Amygdala (tissue), 56 donors: Measurements from ENCODE around the gene MAN2A1.
"Not testable (repeated sequence)": the region's sequence is repeated elsewhere in the genome, so short reads cannot be mapped to it uniquely, and the experiment has no call there.

Experiments used
- DNase-seq, 56 donors: peaks; one replicate each; lab custom pipeline; 2025; lab: John Stamatoyannopoulos, UW

MAN2A1 gene

DNA sequence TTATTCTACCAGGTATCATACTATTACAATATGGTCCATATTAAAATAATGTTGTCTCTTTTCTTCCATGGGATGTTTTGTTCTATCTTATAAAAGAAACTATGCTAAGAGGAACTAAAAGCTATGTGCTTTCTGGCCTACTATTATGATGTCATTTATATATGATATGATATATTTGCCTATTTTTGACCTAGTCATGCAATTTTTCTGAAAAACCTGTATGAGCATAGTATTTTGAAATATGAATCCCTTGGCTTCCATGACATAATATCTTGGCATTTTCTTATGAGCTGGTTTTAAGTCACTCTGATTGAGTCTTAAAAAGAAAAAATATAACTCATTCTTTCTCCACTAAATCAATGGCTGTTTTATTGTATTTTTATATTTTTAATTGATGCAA lies 60.7 kb downstream of the MAN2A1 start:
- DNase-seq = no peak

DNA sequence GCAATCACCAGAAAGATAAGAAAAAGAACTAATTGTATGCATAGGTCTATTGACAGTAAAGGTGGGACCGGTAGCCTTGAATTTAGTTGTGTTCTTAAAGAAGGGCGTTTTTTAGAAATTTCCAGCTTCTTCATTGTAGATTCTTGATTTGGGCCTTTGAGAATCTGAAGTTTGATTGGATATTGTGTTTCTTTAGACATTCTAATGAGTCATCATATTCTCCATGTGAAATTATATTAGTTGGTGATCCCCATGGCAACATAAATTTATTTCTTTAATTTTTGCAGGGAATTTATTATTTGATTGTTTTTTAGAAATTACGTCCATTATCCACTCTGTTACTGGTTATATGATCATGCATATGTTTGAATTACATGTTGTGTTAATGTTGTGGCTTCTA lies 63.6 kb downstream of the MAN2A1 start:
- DNase-seq = no peak

DNA sequence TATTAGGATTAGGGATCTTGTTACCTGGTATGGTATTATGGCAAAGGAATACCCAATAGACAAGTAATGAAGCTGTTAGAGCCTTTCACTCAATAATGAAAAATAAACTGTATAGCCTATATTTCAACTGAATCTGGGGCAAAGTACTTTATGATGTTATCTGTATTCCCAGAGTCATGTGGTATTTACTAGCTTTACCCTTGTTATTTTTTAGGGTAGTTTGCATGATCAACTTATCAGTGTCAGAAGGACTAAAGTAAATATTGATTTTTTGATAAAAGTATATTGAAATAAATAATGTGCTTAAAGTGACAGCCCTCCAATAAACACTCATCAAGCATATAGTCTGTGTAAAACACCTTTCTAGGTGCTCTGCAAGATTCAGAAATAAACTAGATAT lies 64.6 kb downstream of the MAN2A1 start:
- no peak for DNase-seq

DNA sequence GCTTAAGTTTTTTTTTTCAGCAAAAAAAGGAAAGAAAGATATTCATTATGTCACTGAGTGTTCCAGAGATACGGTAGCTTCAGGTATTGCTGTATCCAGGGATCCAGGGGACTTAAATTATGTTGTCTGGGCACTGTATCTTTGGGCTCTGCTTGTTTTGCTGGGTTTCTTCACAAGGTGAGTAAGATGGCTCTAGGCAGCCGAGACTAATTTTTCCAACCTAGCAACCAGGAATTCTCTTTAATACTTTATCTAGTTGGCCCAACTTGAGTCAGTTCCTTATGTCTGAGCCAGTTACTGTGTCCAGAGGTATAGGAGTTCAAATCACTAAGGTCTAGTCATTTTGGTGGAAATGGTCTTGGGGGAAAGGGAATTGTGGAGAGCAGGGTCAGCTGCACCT lies 66.0 kb downstream of the MAN2A1 start:
- DNase-seq = no peak

DNA sequence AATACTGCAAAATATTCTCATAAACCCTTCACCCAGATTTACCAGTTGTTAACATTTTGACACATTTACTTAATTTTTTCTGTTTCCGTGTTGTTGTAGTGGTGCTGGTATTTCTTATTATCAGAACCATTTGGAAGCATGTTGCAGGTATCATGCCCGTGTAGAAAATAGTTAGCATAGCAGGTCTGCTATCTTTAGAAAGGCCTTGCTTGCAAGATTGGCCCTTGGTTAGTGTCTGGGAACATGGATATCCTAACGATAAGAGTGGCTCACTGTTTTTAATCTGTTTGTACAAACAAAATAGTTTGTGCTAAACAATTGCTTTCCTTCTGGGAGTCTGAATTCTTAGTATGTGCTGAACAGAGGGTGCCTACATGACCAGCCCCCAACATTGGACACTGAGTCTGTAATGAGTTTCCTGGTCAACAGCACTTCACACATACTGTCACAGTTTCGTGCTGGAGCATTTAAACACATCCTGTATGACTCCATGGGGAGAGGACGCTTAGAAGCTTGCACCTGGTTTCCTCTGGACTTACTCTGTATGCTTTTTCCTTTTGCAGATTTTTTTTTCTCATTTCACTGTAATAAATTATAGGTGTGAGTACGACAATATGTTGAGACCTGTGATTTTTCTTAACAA lies 66.9 kb downstream of the MAN2A1 start:
- DNase-seq = no peak

DNA sequence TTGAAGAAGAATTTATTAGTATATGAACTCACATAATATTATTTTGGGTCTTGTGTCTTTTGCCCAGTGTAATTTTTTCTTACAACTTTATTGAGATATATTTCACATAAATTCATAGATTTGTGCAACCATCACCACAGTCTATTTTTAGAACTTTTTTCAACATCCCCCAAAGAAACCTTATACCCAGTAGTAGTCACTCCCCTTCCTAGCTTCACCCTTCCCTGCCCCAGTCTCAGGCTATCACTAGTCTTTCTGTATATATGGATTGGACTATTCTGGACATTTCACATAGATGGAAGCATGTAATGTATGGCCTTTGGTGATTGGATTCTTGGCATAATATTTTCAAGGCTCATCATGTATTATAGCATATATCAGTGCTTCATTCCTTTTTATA lies 67.8 kb downstream of the MAN2A1 start:
- no peak for DNase-seq

DNA sequence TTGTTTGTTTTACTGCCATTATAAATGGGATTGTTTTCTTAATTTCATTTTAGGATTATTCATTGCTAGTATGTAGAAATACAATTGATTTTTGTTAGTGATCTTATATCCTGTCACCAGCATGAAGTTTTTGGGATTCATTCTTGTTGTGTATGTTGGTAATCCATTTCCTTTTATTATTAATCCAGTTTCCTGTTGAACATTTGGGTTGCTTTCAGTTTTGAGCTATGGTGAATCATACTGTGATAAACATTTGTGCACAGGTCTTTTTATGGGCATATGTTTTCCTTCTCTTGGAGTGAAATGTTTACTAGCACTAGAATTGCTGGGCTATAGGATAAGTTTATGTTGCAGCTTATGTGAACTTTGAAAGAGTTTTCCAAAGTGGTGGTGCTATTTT lies 69.6 kb downstream of the MAN2A1 start:
- DNase-seq = no peak

DNA sequence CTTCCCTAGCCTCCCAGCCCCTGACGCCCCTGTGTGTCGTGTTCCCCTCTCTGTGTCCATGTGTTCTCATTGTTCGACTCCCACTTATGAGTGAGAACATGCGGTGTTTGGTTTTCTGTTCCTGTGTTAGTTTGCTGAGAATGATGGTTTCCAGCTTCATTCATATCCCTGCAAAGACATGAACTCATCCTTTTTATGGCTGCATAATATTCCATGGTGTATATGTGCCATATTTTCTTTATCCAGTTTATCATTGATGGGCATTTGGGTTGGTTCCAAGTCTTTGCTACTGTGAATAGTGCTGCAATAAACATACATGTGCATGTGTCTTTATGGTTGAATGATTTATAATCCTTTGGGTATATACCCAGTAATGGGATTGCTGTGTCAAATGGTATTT lies 70.4 kb downstream of the MAN2A1 start:
- DNase-seq = not testable (repeated sequence)

DNA sequence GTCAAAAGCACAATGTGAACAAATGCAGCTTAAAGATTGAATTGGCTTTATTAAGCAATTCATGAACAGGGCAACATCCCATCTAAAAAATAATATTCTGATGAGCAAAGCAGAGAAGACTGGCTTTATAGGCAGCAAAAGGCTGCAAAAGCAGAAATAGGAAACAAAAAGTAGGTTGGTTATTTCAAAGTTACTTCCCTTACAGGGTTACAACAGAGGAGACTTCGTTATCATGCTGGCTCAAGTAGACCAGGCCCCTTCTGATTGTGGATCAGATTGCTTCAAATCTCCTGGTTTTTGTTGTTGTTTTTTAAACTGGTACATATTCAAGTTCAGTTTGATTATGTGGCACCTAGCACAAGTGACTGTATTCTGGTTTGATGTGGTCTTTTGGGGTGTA lies 73.1 kb downstream of the MAN2A1 start:
- no peak for DNase-seq

DNA sequence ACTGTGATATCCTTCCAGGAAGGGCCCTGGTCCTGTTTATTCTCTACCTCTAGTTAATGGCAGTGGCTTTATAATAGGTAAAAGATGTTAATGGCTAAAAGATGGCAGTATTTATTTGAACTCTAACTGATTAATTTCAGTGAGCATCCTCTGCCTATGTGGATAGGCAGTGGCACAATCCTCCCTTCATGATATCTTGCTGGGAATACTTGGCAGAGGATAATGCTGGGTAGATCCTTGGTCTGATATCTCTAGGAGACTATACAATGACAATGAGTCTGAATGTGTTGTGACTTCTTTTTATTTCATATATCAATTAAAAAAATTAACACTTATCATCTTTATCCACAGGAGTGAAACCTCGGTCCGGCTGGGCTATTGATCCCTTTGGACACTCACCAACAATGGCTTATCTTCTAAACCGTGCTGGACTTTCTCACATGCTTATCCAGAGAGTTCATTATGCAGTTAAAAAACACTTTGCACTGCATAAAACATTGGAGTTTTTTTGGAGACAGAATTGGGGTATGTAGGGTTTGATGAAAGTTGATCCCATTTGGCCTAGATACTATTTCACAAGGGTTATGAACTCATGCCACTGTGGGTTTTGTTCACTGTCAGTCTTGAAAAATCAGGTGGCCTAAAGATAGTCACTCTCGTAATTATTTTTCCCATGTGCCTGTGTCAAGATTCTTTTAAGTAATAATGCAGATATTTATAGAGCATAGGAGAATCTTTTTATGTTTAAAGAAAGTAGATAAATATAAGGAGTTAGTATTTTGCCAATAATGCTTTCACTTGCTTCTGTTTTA lies 77.7 kb downstream of the MAN2A1 start:
- no peak for DNase-seq

DNA sequence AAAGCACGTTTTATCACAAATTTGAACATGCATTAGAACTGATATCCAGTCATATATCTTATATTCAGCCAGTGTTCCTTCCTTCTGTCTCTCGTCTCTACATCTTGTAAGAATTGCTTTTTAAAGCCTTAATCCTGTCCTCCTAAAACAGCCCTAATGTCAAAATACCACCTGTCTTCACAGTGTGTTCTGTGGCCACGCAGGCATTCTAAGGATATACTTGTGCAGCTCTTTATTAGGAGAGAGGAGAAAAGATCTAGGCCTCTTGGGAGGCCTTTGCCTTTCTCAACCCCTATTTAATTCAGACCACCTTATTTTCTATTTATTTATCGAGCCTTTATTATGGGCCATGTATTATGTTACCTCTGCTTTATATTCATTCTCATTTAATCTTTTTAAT lies 78.3 kb downstream of the MAN2A1 start:
- DNase-seq = no peak

DNA sequence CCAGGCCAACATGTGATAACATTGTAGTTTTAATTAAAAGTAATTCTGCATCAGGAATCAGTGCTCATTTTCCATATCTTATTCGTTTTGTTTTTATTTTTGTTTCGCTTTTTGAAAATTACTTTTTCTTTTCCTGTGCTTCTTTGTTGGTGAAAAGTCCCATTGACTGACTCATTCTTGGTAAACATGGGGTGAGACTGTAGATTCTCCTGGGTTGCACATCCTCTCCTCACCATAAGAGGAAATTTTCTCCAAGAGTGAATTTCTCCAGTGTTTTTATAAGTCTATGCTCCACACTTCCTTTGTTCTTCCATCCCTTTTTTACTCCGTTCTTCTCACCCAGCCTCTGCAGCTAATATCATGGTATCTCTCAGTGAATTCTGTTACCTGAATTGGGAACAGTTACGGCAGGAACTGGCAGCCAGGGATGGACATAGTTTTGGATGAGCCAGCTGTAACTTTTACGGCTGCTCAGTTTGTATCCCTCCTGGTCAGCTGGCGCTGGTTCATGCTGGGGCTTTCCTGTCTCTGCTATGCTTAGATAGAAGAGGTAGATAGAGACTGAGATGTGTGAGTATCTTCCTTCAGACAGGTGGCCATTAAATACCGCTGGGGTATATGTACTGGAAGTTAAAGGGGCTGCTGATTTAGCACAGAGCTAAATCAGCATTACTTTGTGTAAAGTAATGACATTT lies 80.0 kb downstream of the MAN2A1 start:
- no peak for DNase-seq

DNA sequence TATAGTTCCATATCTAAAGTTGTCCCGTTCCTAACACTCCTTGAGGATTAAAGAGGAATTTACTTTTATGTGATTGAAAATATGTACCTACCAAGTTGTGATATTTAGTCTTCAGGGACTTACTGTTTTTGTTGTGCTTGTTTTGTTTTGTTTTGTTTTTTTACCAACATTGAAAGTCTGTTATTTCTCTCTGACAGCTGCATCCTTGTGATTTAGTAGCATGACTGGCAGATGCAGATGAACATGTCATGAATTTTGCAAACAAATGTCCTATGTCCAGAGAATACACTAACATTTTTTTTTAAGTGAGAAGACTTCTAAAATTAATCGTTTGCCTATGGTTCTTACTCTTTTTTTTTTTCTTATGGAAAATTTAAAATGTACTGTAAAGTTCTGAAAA lies 85.4 kb downstream of the MAN2A1 start:
- no peak for DNase-seq

DNA sequence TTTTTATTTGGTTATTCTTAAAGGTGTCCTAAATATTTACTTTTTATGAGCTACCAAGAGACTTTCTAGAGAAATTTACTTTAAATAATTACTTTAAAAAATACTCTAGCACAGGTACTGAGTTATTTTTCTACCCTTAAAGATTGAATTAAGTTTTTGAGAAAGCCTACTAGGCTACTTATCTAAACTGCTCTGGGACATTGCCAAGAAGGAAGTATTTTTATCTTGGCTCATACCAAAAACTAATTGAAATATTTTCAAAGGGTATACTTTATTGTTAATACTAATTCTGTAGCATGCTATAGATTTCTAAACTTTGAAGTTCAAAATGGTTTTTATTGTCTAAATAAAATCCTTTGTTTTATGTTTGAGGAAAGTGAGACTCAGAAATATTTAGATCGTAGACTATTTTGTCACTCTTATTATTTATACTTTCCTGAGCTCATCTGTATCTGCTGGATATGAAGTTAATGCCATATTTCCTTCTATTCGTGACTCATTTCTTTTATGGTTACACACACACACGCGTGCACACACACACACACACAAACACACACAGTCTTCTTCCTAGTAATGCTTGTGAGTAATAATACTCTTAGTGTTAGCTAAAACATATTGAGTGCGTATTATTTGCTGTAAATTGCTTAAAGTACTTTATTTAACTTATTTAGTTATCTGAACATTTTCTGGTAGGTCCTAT lies 89.5 kb downstream of the MAN2A1 start:
- no peak for DNase-seq

DNA sequence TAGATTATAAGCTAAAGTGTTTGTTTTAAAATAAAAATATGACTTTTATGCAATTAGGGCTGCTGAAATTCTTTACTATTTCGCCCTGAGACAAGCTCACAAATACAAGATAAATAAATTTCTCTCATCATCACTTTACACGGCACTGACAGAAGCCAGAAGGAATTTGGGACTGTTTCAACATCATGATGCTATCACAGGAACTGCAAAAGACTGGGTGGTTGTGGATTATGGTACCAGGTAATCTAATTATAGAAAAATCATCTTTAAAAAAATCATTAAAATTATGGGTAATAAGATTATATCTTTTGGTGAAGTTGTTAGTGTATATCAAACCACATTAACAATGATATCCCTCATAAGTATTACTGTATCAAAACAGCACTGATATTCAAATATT lies 95.0 kb downstream of the MAN2A1 start:
- DNase-seq = no peak

DNA sequence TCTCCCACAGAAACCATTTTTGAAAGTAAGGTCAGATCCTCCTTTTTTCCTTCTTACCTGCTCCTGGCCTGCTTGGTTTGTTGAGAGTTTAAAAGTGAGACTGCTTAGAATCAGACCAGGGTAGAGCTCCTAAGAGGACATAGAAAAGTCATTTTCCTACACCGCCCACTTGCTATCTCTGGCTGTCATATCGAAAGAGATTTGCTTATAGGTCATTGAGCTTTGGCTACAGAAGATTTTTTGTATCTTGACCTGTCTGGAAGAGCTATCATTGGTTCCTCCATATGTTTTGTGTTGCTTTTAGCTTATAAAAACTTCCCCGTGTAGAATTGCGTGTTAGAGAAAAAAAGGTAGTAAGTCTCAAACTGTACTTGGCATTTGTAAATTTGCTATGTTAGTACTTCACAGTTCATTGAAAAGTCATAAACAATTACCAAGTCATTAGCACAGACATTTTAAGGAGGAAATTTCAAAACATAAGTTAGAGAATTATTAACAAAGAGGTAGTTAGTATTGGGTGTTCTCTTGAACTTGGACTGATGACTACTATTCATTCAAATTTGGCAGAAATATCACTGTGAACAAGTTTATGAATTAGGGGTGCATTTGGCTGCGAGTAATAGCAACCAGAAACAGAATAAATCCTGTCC lies 96.6 kb downstream of the MAN2A1 start:
- DNase-seq = no peak

DNA sequence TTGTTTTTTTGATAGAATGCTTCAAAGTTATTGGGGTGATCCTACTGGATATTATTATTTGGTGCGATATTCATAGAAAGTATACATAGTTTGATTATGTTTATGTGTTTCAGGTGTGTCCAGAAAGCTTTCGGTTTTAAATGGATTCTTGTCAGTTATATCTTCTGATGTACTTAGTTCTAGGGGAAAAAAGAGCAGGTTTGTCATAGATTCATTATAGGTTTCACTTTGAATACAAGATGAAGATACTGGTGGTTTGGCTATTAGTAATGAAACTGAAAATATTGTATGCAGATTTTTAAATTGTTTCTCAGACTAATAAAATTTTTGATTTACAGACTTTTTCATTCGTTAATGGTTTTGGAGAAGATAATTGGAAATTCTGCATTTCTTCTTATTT lies 98.9 kb downstream of the MAN2A1 start:
- DNase-seq = no peak

DNA sequence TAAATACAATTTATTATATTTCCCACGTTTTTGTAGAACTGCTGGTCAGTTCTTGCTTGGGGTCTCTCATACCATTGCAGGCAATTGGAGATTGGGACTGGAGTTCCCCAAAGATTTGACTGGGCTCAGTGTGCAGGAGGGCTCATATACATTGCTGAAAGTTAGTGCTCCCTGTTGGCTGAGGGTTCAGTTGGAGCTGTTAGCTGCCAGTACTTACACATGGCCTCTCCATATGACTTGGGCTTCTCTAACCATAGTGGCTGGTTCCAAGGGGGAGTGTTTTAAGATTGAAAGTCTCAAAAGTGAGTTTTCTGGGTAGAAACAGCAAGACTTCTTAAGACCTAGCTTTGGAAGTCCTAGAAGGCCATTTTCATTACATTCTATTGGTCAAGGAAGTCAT lies 102.9 kb downstream of the MAN2A1 start:
- DNase-seq = no peak

DNA sequence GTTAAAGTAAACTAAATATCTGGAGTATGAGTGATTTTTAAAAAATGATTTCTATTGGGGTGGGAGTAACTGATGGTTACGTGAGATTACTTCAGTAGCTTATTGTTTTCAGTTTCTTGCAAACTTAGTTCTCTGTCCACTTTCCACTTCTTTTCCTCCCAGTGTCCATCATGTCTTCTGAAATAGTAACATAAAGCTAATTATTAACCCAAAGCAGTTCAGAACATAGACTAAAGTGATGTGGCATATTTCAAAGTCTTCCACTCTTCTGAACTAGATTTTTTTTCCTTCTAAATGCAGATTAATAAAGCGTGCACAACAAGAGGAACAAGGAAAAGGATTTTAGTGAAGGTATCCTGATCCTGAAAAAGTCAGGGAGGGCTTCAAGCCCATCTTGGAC lies 114.1 kb downstream of the MAN2A1 start:
- no peak for DNase-seq

DNA sequence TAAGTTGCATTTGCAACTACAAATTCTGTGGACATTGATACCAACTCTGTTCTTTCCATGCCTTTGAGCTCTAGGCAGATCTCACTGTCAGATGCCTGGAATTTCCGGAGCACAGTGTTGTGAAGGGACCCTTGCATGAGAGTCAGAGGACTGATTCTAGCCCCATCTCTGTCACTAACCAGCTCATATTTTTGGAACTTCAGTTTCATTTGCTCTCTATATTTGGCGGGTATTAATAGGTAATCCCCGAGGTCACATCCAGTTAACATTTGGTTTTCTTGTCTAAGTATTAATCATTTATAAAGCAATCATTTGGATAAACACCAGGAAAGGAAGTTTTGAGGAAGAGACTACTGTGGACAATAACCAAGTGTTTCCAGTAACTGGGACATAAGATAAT lies 115.7 kb downstream of the MAN2A1 start:
- no peak for DNase-seq

DNA sequence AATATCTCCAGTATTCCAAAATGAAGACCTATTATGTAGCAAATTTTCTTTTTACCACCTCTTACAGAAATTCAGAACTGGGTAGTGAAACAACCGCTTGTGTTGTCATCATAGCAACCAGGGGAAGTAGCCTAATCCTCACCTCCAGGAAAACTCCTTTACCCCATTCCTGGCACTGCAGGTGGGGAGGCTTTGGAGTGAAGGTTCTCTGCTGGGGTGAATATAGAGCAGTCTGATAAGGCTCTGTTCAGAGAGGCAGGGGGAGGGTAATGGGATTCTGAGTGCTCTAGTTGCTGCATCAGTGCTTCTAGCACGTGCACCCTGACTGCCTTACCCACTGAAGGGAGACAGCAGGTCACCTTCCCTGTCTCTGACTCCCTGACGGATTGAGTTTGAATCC lies 116.2 kb downstream of the MAN2A1 start:
- DNase-seq = no peak
